T-helper 2 cell (primary cell): Measurements from ENCODE around the gene LHFPL3.

Experiments used
- DNase-seq, 5 experiments: peaks; one replicate each; pipeline versions ENCODE4 v3.0.0 to v3.0.0-alpha.2; 2012 to 2022

The LHFPL3 gene

DNA sequence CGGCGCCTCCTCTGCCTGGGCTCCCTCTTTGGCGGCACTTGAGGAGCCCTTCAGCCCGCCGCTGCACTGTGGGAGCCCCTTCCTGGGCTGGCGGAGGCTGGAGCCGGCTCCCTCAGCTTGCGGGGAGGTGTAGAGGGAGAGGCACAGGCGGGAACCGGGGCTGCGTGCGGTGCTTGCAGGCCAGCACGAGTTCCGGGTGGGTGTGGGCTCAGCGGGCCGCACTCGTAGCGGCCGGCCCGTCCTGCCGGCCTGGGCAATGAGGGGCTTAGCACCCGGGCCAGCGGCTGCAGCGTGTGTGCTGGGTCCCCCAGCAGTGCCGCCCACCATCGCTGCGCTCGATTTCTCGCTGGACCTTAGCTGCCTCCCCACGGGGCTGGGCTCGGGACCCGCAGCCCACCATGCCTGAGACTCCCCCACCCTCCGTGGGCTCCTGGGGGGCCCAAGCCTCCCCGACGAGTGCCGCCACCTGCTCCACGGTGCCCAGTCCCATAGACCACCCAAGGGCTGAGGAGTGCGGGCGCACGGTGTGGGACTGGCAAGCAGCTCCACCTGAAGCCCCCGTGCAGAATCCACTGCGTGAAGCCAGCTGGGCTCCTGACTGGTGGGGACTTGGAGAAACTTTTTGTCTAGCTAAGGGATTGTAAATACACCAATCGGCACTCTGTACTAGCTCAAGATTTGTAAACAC is 611.8 kb downstream of the LHFPL3 start:
- DNase-seq = no peak

DNA sequence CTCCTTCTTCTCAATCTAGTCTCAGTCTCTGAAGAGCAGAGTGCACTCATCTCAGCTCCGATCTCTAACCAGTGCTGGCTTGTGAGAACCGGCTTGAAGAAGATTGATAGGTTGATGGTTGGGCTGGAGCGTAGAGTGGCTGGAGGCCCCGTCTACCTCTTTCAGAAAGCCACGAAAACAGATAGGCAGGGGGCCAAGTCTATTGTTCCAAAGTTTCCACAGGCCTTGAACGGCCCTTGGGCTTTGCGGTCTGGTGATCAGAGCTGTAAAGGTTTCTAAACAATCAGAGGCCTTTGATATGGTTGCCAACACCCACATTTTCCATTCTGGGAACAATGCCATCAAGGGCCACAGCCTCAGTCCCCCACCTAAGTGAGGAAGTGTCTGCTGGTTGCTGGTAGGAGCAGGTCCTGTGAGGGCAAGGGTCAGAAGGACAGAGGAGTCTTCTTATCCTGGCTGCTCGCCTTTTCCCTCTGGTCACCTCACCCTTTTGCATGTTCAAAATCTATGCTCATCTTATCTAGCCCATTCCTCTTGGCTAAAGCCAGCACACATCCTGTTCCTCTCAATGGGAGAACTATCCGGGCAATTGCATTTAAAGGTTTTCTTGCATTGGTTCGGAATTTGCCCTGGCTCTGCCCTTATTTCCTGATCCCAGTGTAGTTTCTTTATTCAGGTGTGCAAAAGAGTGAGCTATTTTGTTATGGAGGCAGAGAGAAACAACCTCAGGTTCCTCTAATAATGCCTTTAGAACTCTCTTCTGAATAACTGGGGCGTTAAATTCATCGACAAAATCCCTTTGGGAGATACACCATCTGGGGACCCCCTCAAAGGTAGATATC is 615.3 kb downstream of the LHFPL3 start:
- DNase-seq = peak; percentile 28 to 97 (median 61)

DNA sequence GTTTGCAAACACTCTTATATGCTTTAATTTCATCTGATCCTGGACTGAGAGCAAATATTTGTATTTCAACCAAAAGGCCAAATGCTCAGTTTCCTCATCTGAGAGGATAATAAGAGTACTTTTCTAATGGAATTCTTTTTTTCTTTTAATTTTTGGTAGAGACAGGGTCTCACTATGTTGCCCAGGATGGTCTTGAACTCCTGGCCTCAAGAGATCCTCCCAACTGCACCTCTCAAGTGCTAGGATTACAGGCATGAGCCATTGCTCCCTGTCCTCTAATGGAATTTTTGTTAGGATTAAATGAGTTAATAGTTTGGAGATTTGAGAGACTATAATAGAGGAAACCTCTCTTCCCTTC is 617.2 kb downstream of the LHFPL3 start:
- no peak for DNase-seq

DNA sequence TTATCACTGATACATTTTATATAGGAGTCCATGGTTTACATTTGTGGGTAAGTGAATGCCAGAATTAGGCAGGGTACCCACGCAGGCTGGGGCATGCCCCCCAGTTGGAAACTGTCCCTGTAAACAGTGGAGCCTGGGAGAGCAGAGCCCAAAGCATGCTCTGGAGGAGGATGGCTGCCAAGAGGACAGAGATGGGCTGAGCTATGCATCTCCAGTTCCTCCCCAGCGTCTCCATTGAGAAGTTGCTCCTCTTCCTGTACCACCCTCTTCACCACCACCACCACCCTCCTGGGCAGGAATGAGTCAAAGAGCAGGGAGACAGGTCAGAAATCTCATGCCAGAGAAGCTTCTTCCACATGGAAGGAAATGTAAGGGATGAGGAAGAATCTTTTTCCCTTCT is 617.9 kb downstream of the LHFPL3 start:
- no peak for DNase-seq

DNA sequence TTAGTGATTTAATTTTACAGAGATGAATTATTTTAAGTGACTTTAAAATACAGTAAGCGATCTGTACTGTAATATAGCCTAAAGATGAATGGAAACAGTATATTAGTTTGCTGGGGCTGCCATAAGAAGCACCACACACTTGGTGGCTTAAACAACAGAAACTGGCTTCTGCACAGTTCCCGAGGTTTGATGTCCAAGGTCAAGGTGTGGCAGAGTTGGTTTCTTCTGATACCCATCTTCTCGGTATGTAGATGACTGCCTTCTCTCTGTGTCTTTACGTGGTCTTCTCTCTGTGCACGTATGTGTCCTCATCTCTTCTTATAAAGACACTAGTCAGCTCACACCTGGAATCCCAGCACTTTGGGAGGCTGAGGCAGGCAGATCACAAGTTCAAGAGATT is 621.6 kb downstream of the LHFPL3 start:
- peak in 1 of 5 experiments; percentile 70 for DNase-seq

DNA sequence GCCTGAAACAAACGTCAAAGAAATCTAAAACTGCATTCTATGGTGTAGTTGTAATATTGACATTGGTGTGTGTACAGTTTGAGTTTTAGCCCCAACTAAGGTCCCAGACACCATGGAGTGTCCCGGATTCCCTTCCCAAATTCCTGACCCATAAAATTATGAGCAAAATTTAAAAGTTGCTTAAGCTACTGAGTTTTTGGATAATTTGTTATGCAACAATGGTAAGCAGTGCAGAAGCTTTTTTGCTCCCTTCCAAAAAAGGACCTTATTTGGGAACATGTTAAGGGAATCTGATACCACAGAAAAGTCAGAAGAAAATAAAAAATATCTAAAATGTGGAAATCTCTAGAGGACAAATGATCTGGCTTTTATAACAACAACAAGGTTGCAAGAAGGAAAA is 622.4 kb downstream of the LHFPL3 start:
- DNase-seq = no peak

DNA sequence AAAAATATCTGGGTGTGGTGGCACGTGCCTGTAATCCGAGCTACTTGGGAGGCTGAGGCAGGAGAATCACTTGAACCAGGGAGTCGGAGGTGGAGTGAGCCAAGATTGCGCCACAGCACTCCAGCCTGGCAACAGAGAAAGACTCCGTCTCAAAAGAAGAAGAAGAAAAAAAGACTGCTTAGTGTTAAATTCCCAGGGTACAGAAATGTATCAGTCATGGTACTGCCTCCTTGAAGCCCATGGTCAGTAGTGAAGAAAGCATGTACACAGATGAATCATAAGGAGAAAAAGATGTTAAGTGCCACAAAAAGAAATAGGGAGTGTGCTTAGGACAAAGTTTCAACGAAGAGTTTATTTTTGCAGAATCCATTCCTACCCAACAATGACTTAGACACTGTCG is 623.1 kb downstream of the LHFPL3 start:
- no peak for DNase-seq

DNA sequence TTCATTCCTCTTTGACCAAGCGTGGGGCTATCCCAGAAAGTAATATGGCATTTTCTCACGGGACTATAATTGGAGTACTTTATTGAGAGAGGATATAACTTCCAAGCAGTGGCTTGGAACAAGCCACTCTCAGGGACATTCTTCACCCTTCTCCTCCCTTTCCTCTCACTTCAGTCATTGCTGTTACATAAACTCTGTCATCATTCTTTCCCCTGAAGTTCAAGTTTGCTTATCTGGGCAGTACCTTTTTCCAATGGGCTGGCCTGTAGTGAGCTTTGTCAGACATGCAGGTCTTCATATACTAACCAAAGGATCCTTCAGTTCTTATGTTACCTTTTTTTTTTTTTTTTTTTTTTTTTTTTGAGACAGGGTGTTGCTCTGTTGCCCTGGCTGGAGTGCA is 626.9 kb downstream of the LHFPL3 start:
- no peak for DNase-seq
